GM21528 (cell line): ENCODE results near the gene ZNF154.

Experiments
- ATAC-seq: cut with Tn5 transposase; IDR thresholded peaks from one replicate; pipeline ENCODE4 v1.9.1; 2021; ENCODE audit warnings: mild to moderate bottlenecking, moderate library complexity; ENCODE audit not compliant: unreplicated experiment, low FRiP score

Gene ZNF154

DNA sequence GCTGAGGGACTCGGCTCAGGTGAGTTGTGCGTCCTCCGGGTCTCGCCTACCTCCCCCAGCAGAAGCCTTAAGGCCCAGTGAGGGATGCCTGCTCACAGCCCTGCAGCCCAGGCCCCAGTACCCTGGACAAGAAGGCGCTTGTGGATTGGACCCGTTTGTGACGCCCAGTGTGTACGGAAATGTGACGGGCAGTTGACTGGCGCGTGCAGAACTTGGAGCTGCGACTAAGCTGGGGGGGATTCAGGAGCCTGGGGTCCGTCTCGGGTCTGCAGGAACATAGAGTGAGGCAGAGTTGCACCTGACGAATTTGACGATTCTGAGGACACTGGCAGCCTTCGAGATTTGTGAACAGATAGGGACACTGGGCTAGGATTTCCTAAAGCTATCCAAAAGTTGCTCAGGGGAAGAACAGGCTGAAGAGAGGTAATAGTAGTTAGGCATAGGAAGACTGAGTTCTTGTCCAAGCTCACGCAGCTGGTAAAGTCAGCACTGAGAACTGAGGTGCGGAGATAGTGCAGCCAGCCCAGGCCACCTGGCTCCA is 26.7 kb downstream of the ZNF154 start:
- no peak for ATAC-seq

DNA sequence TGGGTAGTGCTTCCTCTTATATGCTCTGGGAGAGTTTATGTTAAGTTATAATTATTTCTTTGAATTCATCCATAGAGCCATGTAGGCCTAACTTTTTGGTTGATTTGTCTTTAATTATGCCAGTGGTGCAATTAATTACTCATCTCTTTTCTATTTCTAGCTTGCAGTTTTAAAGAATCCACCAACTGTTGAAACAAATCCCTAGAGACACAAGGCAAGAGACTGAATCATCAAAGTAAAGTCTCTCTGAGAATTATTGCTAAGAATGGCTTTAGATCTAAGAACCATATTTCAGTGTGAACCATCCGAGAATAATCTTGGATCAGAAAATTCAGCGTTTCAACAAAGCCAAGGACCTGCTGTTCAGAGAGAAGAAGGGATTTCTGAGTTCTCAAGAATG is 33.1 kb downstream of the ZNF154 start:
- ATAC-seq: no peak

DNA sequence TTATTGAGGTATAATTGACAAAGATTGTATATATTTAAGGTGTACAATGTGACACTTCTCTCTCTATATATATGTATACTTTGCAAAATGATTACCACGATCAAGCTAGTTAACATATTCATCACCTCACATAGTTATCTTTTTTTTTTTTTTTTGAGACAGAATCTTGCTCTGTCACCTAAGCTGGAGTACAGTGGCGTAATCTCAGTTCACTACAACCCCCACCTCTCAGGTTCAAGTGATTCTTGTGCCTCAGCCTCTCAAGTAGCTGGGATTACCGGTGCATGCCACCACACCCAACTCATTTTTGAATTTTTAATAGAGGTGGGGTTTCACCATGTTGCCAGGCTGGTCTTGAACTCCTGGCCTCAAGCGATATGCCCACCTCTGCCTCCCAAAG is 36.5 kb downstream of the ZNF154 start:
- ATAC-seq: no peak

GRCh38 chr19:57671124-57671895 is 37.7 kb downstream of the ZNF154 start:
- ATAC-seq: no peak

DNA sequence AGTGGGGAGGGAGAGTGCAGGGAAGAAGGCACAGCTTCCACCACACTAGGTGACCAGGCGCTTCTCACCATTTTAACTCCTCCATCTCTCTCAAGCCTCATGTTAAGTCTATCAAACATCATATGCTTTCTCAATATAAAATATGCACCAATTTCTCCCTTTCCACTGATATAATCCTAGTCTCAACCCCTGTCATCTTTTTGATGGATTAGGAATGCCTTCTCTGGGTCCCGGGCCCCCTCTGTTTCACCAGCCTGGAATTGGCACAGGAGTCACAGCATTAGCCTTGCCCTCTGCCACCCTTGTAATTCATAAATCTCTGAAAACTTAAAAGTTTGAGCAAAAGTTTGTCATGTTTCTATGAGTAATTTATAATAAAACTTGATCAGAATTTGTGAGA is 40.4 kb downstream of the ZNF154 start, which contains the start of gene ZSCAN4:
Gene ZSCAN4, plus strand, starts transcription at position 301 of the 400 bp plus-strand sequence. CDS start 7,211 bp downstream, outside the sequence.
- no peak for ATAC-seq

GRCh38 chr19:57667228-57667627 is 41.8 kb downstream of the ZNF154 start:
- no peak for ATAC-seq

DNA sequence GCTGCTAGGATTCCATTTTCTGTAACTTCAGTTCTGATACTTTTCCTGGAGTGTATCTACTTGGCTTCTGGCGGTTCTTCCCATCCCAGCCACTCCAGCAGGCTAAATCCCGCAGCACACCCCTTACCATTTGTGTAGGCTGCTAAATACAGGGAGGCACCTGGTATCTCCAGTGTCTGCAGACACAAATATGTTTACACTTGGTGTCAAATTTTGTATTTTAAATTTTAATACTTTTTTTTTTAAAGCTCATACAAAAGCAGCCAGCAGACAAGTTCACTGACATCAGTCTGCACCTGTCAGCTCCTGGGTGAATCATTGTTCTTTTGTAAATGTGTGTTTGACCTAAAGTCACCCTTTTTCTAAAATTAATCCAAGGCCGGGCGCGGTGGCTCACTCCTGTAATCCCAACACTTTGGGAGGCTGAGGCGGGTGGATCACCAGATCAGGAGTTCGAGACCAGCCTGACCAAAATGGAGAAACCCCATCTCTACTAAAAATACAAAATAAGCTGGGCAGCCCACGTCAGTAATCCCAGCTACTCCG is 43.7 kb downstream of the ZNF154 start:
- no peak for ATAC-seq

- no peak for ATAC-seq
These were observed 44.5 kb downstream of the ZNF154 start for GRCh38 chr19:57664269-57665127.

GRCh38 chr19:57656346-57656745 is 52.7 kb downstream of the ZNF154 start:
- ATAC-seq: no peak

- no peak for ATAC-seq
These were observed 53.6 kb downstream of the ZNF154 start for GRCh38 chr19:57655443-57655842.

DNA sequence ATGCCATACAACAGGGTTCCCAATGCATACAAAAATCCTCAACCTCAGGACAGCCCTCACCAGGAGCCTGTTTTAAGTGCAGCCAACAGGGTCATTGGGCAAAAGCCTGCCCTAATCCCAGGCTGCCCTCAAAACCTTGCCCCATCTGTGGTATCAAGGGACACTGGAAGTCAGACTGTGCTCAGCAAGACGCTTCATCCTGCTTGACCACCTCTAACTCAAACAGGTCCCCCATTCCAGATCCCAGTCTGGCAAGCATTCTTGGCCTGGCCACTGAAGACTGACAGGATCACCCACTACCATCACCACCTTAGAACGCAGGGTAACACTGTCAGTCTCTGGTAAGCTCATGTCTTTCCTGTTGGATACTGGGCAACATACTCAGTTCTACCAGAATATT is 55.3 kb downstream of the ZNF154 start:
- no peak for ATAC-seq

DNA sequence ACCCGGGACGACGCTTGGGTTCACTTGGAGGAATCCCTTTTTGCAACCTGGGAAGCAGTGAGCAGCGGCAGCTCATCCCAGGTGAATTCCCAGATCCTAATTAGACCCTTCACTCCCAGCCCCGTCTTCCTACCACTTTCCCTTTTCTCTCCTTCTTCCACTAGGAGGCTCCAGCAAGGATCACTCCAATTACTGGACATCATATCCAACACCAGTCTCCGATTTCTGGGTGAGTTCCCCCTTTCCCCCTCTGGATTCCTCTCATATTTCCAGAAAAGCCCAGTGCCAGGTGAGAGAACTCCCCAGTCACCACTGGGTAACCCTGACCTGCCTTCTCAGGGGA is 57.4 kb downstream of the ZNF154 start:
- ATAC-seq: no peak

- ATAC-seq: no peak
These were observed 60.5 kb downstream of the ZNF154 start for GRCh38 chr19:57648331-57649003.
